Neural progenitor cell (in vitro differentiated cells): ENCODE results near the gene CHST15.

Source experiments
- EZH2 ChIP-seq: fragments of 200-600 bp; sonication (generic); IDR thresholded peaks from 2 replicates; pipeline ENCODE4 v1.6.1; 2017; ENCODE audit warnings: antibody characterized with exemption, mild to moderate bottlenecking, moderate library complexity
- EZH2phosphoT487 ChIP-seq: fragments of 200-600 bp; sonication (generic); IDR thresholded peaks from 2 replicates; pipeline ENCODE4 v1.6.1; 2017; ENCODE audit warnings: antibody characterized with exemption
- TF ChIP-seq, protein P1 (sequence below): fragments of 200-600 bp; sonication (generic); IDR thresholded peaks from 2 replicates; pipeline ENCODE4 v1.5.1; 2017; ENCODE audit warnings: antibody characterized with exemption, mild to moderate bottlenecking

DNA sequence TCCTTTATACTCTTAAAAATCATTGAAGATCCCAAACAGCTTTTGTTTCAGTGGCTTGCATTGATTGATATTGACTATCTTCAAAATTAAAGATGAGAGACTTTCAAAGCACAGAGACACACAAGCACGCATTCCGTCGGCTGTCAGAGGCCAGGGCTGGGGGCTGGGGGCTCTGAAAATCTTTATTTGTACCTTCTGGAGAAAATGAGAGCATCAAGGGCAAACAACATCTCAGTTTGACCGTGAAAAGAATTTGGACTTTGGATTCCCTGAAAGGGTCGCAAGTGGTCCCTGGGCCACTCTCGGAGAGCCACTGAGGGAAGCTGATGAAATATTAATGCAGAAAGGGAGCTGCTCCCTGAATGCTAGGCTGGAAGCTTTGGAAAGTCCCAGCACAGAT lies 96.4 kb downstream of the CHST15 start:
- TF ChIP-seq, protein P1, sequence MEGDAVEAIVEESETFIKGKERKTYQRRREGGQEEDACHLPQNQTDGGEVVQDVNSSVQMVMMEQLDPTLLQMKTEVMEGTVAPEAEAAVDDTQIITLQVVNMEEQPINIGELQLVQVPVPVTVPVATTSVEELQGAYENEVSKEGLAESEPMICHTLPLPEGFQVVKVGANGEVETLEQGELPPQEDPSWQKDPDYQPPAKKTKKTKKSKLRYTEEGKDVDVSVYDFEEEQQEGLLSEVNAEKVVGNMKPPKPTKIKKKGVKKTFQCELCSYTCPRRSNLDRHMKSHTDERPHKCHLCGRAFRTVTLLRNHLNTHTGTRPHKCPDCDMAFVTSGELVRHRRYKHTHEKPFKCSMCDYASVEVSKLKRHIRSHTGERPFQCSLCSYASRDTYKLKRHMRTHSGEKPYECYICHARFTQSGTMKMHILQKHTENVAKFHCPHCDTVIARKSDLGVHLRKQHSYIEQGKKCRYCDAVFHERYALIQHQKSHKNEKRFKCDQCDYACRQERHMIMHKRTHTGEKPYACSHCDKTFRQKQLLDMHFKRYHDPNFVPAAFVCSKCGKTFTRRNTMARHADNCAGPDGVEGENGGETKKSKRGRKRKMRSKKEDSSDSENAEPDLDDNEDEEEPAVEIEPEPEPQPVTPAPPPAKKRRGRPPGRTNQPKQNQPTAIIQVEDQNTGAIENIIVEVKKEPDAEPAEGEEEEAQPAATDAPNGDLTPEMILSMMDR, result no peak
- TF ChIP-seq EZH2phosphoT487 (no peak), EZH2 (no peak)
